GM12878 (cell line): ENCODE results near the gene NEU3. TPM values are rescaled to one million over a fixed set of nuclear protein-coding genes. Genes with fewer than 3 reads are reported as not detected.

Source experiments
- ATAC-seq: fragments of 200-7000 bp; cut with Tn5 transposase; 3 replicates; pipeline ENCODE4 v1.9.1; 2020; ENCODE audit warnings: mild to moderate bottlenecking, moderate library complexity
- BruUV-seq: library from RNA; stranded (reverse); fragments of 400-500 nt; replicated peaks from 2 replicates; lab custom pipeline; 2021; lab: Mats Ljungman, UMichigan
- CTCF ChIA-PET: fragments of 300-600 bp; sonication (Branson Sonifier 250); formaldehyde crosslinking; extraction: SDS; loops from one replicate; lab custom pipeline; 2021; ENCODE audit warnings: inconsistent platforms; lab: Yijun Ruan, JAX
- POLR2A ChIA-PET: fragments of 350-600 bp; formaldehyde crosslinking; extraction: SDS; loops from one replicate; lab custom pipeline; 2021; ENCODE audit warnings: inconsistent platforms; lab: Charles Lee
- RAD21 ChIA-PET: fragments of 300-600 bp; sonication (Branson Sonifier 250); formaldehyde crosslinking; loops from one replicate; lab custom pipeline; 2023; ENCODE audit warnings: antibody characterized with exemption; ENCODE audit not compliant: unreplicated experiment; lab: Charles Lee
- SMC1A ChIA-PET: fragments of 300-600 bp; sonication (Branson Sonifier 250); formaldehyde crosslinking; loops from one replicate; lab custom pipeline; 2023; ENCODE audit not compliant: unreplicated experiment, uncharacterized antibody; lab: Charles Lee
- DNase-seq: peaks from one replicate; pipeline ENCODE4 v3.0.0-alpha.2; 2011; ENCODE audit warnings: low read depth, low spot score
- FAIRE-seq: peaks from 3 replicates; lab custom pipeline; 2011; peaks lifted over from hg19 to GRCh38; lab: Jason Lieb, UNC
- H2AFZ ChIP-seq: 2 replicates; pipeline ENCODE4 v1.6.0; 2011; ENCODE audit warnings: low read depth, low read length, control low read depth; ENCODE audit not compliant: control insufficient read depth
- H3K27ac ChIP-seq: 2 replicates; pipeline ENCODE4 v1.5.1; 2011; ENCODE audit warnings: control low read depth; ENCODE audit not compliant: control insufficient read depth, insufficient read depth
- H3K27me3 ChIP-seq, 2 experiments: replicated peaks in 1 of 2; 2 replicates each; pipeline versions ENCODE4 v1.6.0 to v1.6.1; 2011; ENCODE audit warnings: low read length in 1 of 2; ENCODE audit not compliant: control insufficient read depth in 2 of 2, insufficient read depth in 2 of 2
- H3K36me3 ChIP-seq, 2 experiments: 2 replicates each; pipeline ENCODE4 v1.5.1; 2011; ENCODE audit warnings: low read length in 1 of 2; ENCODE audit not compliant: control insufficient read depth in 2 of 2, insufficient read depth in 2 of 2
- H3K4me1 ChIP-seq: 2 replicates; pipeline ENCODE4 v1.6.1; 2011; ENCODE audit warnings: mild to moderate bottlenecking, low read length, moderate library complexity, mixed read lengths; ENCODE audit not compliant: control insufficient read depth, insufficient read depth
- H3K4me2 ChIP-seq: 2 replicates; pipeline ENCODE4 v1.6.0; 2011; ENCODE audit warnings: control low read depth; ENCODE audit not compliant: control insufficient read depth, insufficient read depth
- H3K4me3 ChIP-seq: fragments of 200-600 bp; sonication (generic); 2 replicates; pipeline ENCODE4 v1.5.1; 2016
- H3K79me2 ChIP-seq: 2 replicates; pipeline ENCODE4 v1.6.0; 2011; ENCODE audit warnings: low read length; ENCODE audit not compliant: control insufficient read depth, insufficient read depth
- H3K9ac ChIP-seq: 2 replicates; pipeline ENCODE4 v1.8.0; 2011; ENCODE audit warnings: low read length, control low read depth, mixed read lengths; ENCODE audit not compliant: control insufficient read depth, insufficient read depth
- H3K9me3 ChIP-seq: replicated peaks from 3 replicates; pipeline ENCODE4 v1.5.1; 2011; ENCODE audit warnings: mild to moderate bottlenecking, low read length; ENCODE audit not compliant: control insufficient read depth, insufficient read depth
- H4K20me1 ChIP-seq: 2 replicates; pipeline ENCODE4 v1.6.0; 2011; ENCODE audit not compliant: control insufficient read depth, insufficient read depth
- ETV6 ChIP-seq, 2 experiments: fragments of 450-650 bp in 1 of 2; IDR thresholded peaks in 1 of 2; conservative IDR thresholded peaks in 1 of 2; 2 replicates each; pipeline ENCODE4 v1.6.1; 2014; ENCODE audit warnings: antibody characterized with exemption in 1 of 2, borderline replicate concordance in 1 of 2, low read depth in 1 of 2, mild to moderate bottlenecking in 1 of 2, moderate library complexity in 1 of 2
- GATAD2B ChIP-seq: fragments of 450-650 bp; conservative IDR thresholded peaks from 2 replicates; pipeline ENCODE4 v1.6.1; 2017; ENCODE audit warnings: low read depth, mild to moderate bottlenecking, moderate library complexity
- IKZF1 ChIP-seq: fragments of 450-650 bp; conservative IDR thresholded peaks from 2 replicates; pipeline ENCODE4 v1.6.1; 2017; ENCODE audit warnings: antibody characterized with exemption, mild to moderate bottlenecking
- IKZF2 ChIP-seq, 2 experiments: fragments of 450-650 bp; IDR thresholded peaks; 2 replicates each; pipeline ENCODE4 v1.6.1; 2017; ENCODE audit warnings: mild to moderate bottlenecking in 2 of 2, moderate library complexity in 2 of 2
- JUNB ChIP-seq: IDR thresholded peaks from 2 replicates; pipeline ENCODE4 v1.6.1; 2016; ENCODE audit warnings: antibody characterized with exemption, mild to moderate bottlenecking
- KAT2A ChIP-seq: conservative IDR thresholded peaks from 2 replicates; pipeline ENCODE4 v1.6.1; 2011; ENCODE audit warnings: low read depth, low read length; ENCODE audit not compliant: control insufficient read depth
- MEF2A ChIP-seq: IDR thresholded peaks from 2 replicates; pipeline ENCODE4 v1.6.1; 2011; ENCODE audit warnings: low read depth, mild to moderate bottlenecking, low read length, moderate library complexity; ENCODE audit not compliant: insufficient read depth
- MYB ChIP-seq: fragments of 150-350 bp; IDR thresholded peaks from 2 replicates; pipeline ENCODE4 v1.6.1; 2014; ENCODE audit warnings: mild to moderate bottlenecking, low read depth, low read length, borderline replicate concordance
- NR2C1 ChIP-seq: fragments of 450-650 bp; IDR thresholded peaks from 2 replicates; pipeline ENCODE4 v1.6.1; 2017; ENCODE audit warnings: antibody characterized with exemption, mild to moderate bottlenecking, moderate library complexity
- NR2C2 ChIP-seq: IDR thresholded peaks from 2 replicates; pipeline ENCODE4 v1.6.1; 2011; ENCODE audit warnings: borderline replicate concordance, low read depth; ENCODE audit not compliant: control insufficient read depth, insufficient read length
- NR2F1 ChIP-seq: fragments of 450-650 bp; conservative IDR thresholded peaks from 2 replicates; pipeline ENCODE4 v1.6.1; 2017; ENCODE audit warnings: mild to moderate bottlenecking
- POLR2AphosphoS5 ChIP-seq: IDR thresholded peaks from 2 replicates; pipeline ENCODE4 v1.6.1; 2011; ENCODE audit warnings: mild to moderate bottlenecking, low read length, inconsistent platforms
- RAD51 ChIP-seq: fragments of 450-650 bp; IDR thresholded peaks from 2 replicates; pipeline ENCODE4 v1.6.1; 2016; ENCODE audit warnings: moderate library complexity, mild to moderate bottlenecking, inconsistent platforms
- RFX5 ChIP-seq: IDR thresholded peaks from 2 replicates; pipeline ENCODE4 v1.6.1; 2011; ENCODE audit warnings: low read depth, low read length, improper control_type of control experiment
- RUNX3 ChIP-seq: IDR thresholded peaks from 2 replicates; pipeline ENCODE4 v1.6.1; 2012; ENCODE audit warnings: low read length, inconsistent platforms
- SP1 ChIP-seq: IDR thresholded peaks from one replicate; pipeline ENCODE4 v1.6.1; 2011; ENCODE audit warnings: low read depth, low read length
- SPI1 ChIP-seq: IDR thresholded peaks from 2 replicates; pipeline ENCODE4 v1.6.1; 2011; ENCODE audit warnings: low read depth, mild to moderate bottlenecking, low read length, moderate library complexity, borderline replicate concordance; ENCODE audit not compliant: insufficient read depth
- STAT1 ChIP-seq: fragments of 450-650 bp; conservative IDR thresholded peaks from 2 replicates; pipeline ENCODE4 v1.6.1; 2014; ENCODE audit warnings: antibody characterized with exemption, mild to moderate bottlenecking
- ZSCAN29 ChIP-seq: fragments of 450-650 bp; IDR thresholded peaks from 2 replicates; pipeline ENCODE4 v1.6.1; 2017; ENCODE audit warnings: mild to moderate bottlenecking, moderate library complexity
- WGBS: methylation state at CpG from one replicate; pipeline ENCODE4 v1.1.6; 2016; ENCODE audit warnings: low lambda C conversion rate; ENCODE audit not compliant: insufficient replicate concordance, insufficient coverage; ENCODE audit errors: missing lambda C conversion rate; 5-methylcytosine and 5-hydroxymethylcytosine counted together
- in situ Hi-C: fragments of 300-500 bp; cut with MboI; formaldehyde crosslinking; loops from 9 replicates; pipeline ENCODE4 v1.14.3; 2018; ENCODE audit warnings: mixed read lengths
- intact Hi-C: fragments of 100-400 bp; cut with micrococcal nuclease; formaldehyde crosslinking; loops from one replicate; pipeline ENCODE4 v1.14.2; 2022; ENCODE audit not compliant: unreplicated experiment
- polyA plus RNA-seq, 11 experiments: library from polyadenylated mRNA; depleted of rRNA in 4 of 11; unstranded in 6 of 11; stranded (reverse) in 5 of 11; fragments of >200 nt; fragmentation: Nextera tagmentation in 4 of 11; fragmentation: Illumina TruSeq in 1 of 11; extraction: Ambion mirVana in 4 of 11; extraction: Trizol in 1 of 11; gene quantifications; 1 replicate in 1 of 11; 2 replicates in 10 of 11; pipeline versions ENCODE4 v1.2.1 to v1.2.3, GENCODE V29; 2011 to 2016; ENCODE audit warnings: inconsistent platforms in 2 of 11, missing spikeins in 2 of 11, low read depth in 1 of 11
- total RNA-seq, 4 experiments: library from RNA; depleted of rRNA in 3 of 4; stranded (reverse); fragments of >200 nt in 3 of 4; fragmentation: Illumina TruSeq in 1 of 4; extraction: Trizol in 1 of 4; gene quantifications; 2 replicates each; pipeline versions ENCODE4 v1.2.1 to v1.2.3, GENCODE V29; 2013 to 2021
- TF ChIP-seq, protein P1 (sequence below): fragments of 450-650 bp; IDR thresholded peaks from 2 replicates; pipeline ENCODE4 v1.6.1; 2016; ENCODE audit warnings: mild to moderate bottlenecking
- TF ChIP-seq, protein P2 (sequence below), 3 experiments: IDR thresholded peaks in 2 of 3; conservative IDR thresholded peaks in 1 of 3; 2 replicates each; pipeline ENCODE4 v1.5.1; 2011; ENCODE audit warnings: low read depth in 3 of 3, low read length in 3 of 3, mild to moderate bottlenecking in 3 of 3, control low read depth in 2 of 3, moderate library complexity in 2 of 3, inconsistent platforms in 1 of 3, mixed read lengths in 1 of 3; ENCODE audit not compliant: control insufficient read depth in 2 of 3, insufficient read depth in 1 of 3; ENCODE audit errors: extremely low read depth in 1 of 3

Gene NEU3
- total and polyA plus RNA-seq, 10 of the 15 experiments (the other 5 are each of a cell fraction or from before 2014, with no cell fraction given): 2.5 to 20.3 (median 13.4) TPM

- intact Hi-C loops (no loop called here), in situ Hi-C loops (no loop called here)
- no peak overlapping the region for H3K9ac ChIP-seq
- no peaks in the 10 kb centered on the region for H4K20me1 ChIP-seq
- no peak overlapping the region for H2AFZ ChIP-seq
- no peaks in the 10 kb centered on the region for H3K27me3 ChIP-seq
- CTCF ChIA-PET: interaction anchor here (0.6 to 1.6 kb wide), 8 partner anchors 29 to 212 kb away, joined by 3 to 11 read pairs (median 4); no protein-coding TSS in a partner anchor
- peaks cover 13% of the 10 kb centered on the region for H3K4me1 ChIP-seq
- H3K4me3 ChIP-seq: peak overlapping the region; percentile 26; the same call in 1 of the 2 replicates
- RAD21 ChIA-PET: interaction anchor here (1.0 to 1.6 kb wide), 7 partner anchors 9 to 57 kb away, joined by 3 to 7 read pairs (median 4); partner anchors contain the start of genes SPCS2 and XRRA1
- 7% methylated on average over 5 of the region's 5 CpGs for WGBS
- ATAC-seq (peak; percentile 67), FAIRE-seq (no peak), DNase-seq (peak; percentile 76)
- H3K79me2 ChIP-seq: peaks cover 37% of the 10 kb centered on the region
- H3K27ac ChIP-seq: no peak overlapping the region
- no TSS peak for BruUV-seq
- peaks cover 0 to 19% of the 10 kb centered on the region in 2 experiments; a peak in 3 of 4 replicates for H3K36me3 ChIP-seq
- no peaks in the 10 kb centered on the region for H3K9me3 ChIP-seq
- H3K4me2 ChIP-seq: peak overlapping the region; percentile 78
- POLR2A ChIA-PET: interaction anchor here (0.6 to 1.6 kb wide), 5 partner anchors 10 to 44 kb away, joined by 3 to 5 read pairs (median 3); partner anchors contain the start of genes SPCS2 and XRRA1
- SMC1A ChIA-PET: interaction anchor here (0.6 to 1.7 kb wide), 8 partner anchors 9 to 603 kb away, joined by 3 to 9 read pairs (median 4); no protein-coding TSS in a partner anchor
- TF ChIP-seq RUNX3 (peak; percentile 37; the same call in 1 of the 2 replicates), RAD51 (no peak), SPI1 (no peak), KAT2A (no peak), IKZF2 (IDR thresholded peaks at IDR 0.05) (peak in 1 of 2 experiments; percentile 36; a peak in 1 of 4 replicates), MYB (no peak), JUNB (no peak), NR2F1 (no peak; the same call in 1 of the 2 replicates), NR2C1 (no peak), RFX5 (0 out of 2 replicates have a peak, but pooled peaks have one; percentile 47), MEF2A (no peak), POLR2AphosphoS5 (no peak), SP1 (no peak), NR2C2 (no peak), STAT1 (no peak), ETV6 (conservative IDR thresholded peaks at IDR 0.05 in 1 of 2, IDR thresholded peaks at IDR 0.05 in 1 of 2; ENCODE audit: borderline replicate concordance in 1 of 2, low read depth in 1 of 2) (no peak), IKZF1 (peak; percentile 39; the same call in 1 of the 2 replicates), GATAD2B (no peak), ZSCAN29 (no peak)
- TF ChIP-seq, protein P1, sequence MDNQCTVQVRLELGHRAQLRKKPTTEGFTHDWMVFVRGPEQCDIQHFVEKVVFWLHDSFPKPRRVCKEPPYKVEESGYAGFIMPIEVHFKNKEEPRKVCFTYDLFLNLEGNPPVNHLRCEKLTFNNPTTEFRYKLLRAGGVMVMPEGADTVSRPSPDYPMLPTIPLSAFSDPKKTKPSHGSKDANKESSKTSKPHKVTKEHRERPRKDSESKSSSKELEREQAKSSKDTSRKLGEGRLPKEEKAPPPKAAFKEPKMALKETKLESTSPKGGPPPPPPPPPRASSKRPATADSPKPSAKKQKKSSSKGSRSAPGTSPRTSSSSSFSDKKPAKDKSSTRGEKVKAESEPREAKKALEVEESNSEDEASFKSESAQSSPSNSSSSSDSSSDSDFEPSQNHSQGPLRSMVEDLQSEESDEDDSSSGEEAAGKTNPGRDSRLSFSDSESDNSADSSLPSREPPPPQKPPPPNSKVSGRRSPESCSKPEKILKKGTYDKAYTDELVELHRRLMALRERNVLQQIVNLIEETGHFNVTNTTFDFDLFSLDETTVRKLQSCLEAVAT: peak; percentile 43; the same call in 1 of the 2 replicates
- TF ChIP-seq, protein P2, sequence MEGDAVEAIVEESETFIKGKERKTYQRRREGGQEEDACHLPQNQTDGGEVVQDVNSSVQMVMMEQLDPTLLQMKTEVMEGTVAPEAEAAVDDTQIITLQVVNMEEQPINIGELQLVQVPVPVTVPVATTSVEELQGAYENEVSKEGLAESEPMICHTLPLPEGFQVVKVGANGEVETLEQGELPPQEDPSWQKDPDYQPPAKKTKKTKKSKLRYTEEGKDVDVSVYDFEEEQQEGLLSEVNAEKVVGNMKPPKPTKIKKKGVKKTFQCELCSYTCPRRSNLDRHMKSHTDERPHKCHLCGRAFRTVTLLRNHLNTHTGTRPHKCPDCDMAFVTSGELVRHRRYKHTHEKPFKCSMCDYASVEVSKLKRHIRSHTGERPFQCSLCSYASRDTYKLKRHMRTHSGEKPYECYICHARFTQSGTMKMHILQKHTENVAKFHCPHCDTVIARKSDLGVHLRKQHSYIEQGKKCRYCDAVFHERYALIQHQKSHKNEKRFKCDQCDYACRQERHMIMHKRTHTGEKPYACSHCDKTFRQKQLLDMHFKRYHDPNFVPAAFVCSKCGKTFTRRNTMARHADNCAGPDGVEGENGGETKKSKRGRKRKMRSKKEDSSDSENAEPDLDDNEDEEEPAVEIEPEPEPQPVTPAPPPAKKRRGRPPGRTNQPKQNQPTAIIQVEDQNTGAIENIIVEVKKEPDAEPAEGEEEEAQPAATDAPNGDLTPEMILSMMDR (IDR thresholded peaks at IDR 0.05 in 2 of 3, conservative IDR thresholded peaks at IDR 0.05 in 1 of 3; ENCODE audit: control insufficient read depth in 2 of 3, extremely low read depth in 1 of 3, insufficient read depth in 1 of 3, low read depth in 3 of 3, low read length in 3 of 3): no peak
Measured at GRCh38 chr11:74992852-74993251, 4.1 kb downstream of the NEU3 start.
